Activated CD4-positive, alpha-beta T cell treated with anti-CD3 and anti-CD28 coated beads, Interleukin-2, amount 50 U/mL, for 16 hours (primary cell): ENCODE measurements around the gene CASZ1.

Source experiments
- DNase-seq: peaks from one replicate; pipeline ENCODE4 v3.0.0-alpha.2; 2020

Gene CASZ1

DNA sequence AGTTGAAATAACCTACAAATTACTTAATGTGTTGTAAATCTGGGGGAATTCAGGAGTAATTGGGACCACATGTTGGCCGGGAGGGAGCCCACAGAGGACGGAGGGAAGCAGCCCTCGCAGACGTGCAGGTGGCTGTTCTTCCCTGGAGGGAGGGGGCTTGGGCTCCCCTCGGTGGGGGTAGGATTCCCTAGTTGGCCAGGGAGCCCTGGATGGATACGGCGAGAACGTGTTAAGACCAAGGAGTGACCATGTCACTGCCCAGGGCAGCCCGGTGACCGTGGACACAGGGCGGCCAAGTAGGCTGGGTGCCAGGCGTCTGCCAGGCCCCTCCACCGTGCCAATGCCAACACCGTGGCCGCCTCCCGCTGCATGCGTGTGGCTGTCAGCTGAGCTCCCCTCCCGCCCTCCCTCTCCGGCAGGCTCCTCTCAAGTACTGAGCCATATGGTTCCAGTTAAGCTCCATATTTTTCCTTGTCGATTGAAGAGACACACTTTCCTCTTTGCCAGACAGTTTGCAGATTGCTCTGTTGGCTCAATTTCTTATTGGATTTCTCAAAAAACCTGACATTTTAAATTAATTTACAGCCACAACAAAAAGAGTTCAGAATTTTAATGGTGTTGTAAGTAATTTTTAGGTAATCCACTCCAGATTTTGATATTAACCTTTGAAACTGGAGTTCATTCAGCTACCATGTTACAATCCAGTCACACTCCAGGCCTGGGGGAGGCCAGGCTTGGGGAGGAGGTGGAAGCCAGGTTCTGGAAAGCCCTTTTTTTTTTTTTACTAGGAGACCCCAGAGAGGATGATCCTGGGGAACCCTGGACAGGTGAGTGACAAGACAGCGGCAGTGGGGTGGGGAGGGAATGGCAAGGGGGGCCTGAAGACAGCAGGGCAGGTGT is 71.2 kb downstream of the CASZ1 start:
- no peak for DNase-seq

DNA sequence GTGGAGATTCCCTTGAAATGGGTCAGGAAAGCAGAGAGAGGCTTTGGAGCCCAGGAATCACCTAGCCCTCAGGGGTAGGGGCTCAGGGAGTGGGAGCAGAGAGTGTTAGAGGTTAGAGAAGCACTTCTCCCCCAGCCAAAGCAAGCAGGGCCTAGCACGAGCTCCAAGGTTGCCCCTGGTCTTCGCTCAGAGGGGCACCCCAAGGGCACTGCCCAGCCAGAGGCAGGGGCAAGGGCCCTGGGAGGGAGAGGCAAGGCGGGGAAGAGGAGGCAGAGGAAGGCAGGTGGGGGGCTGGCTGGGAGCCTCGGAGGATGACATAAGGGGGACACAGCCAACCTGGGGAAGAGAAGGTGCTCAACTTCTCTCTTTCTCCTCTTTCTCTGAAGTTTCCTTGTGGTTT is 71.9 kb downstream of the CASZ1 start:
- DNase-seq: no peak

DNA sequence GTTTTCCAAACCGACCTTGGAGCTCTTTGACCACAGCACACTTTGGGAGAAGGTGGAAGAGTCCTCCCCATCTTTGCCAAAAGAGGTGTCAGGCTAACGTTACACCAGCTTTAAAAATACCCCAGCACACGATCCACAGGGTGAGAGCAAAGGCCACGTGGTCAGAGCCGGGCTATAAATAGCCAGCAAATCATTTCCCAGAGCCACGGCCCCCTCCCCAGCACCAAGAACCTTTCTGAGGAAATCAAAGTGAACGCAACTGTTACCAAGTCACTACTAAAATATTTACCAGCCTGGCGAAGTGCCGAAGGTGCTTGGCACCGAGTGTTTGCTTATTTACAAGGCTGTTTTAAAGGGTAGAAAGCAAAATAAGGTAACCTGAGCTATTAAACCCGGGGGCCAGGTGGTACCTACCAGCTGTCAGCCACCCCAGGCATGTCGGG is 72.4 kb downstream of the CASZ1 start:
- DNase-seq: no peak

DNA sequence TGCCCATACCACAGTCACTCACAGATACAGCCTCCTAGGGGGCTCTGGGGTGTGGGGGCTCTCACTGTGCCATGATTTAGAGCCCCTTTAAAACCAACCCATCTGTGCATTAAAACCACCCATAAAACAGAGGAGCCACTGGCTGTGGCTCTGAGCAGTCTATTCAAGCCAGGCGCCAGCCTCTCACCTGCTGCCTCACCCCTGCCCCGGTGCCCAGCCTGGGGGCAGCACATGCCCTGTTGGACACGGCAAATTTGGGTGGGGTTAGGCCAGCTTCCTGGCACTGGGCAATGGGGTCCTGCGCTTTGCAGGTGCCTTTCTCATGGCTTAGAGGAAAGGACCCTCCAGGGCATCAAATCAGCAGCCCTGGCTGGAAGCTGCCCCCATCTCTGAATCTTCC is 73.1 kb downstream of the CASZ1 start:
- DNase-seq: no peak

DNA sequence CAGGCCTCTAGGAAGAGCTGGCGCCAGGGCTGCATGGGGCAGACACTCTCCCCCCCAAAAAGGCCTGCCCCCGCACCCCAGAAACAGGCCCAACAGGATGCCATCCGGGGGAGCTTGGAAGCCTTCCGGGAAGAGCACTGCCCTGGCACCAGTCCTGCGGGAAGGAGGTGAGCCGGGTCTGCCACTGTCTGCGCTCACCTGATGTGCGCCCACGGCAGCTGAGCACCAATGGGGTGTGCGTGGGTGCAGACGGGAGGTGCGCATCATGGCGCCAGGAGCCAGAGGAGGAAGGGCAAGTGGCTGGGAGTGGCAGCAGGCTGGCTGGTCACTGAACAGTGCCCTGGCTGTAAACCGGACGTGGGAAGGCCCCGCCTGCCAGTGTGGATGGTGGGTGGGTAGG is 73.6 kb downstream of the CASZ1 start:
- DNase-seq: no peak

DNA sequence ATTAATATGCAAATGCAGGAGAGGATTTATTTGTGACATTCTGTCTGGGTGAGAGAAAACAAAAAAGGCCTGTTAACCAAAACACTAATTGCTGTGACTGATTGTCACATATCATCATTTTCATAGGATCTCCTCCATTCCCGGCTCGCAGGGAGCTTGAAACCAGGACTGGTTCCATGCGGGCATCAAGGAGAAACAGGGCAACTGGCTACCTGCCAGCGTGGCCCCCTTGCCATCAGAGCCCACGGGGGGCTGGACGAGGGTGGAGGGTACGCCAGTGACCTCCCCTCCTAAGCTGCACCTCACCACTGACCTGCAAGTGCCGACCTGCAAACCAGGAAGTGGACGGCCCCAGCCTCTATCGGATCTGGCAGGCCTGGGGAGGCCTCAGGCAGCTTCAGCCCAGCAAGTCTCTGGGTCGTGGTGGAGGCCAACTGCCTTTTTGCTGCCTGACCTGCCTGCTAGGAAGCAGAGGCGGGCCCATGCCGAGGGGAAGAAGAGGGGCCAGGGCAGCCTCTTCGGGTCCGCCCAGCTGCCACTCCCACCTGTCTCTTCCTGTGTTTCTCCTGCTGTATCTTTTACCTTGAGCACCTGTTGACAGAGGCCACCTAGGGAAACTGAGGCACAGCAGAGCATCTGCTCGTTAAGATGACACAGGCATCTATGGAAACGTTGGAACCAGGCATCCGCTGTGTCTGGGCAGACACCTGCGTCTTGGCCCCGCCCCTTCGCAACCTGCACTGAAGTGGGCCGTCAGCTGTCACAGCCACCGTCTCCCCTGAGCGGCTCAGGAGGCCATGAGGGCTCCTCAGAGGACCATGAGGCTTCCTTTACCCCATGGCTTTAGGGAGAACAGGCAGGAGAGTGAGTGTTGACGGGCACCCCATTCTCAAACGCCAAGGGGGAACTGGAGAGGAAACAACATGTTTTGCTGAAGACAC is 74.8 kb downstream of the CASZ1 start:
- no peak for DNase-seq

DNA sequence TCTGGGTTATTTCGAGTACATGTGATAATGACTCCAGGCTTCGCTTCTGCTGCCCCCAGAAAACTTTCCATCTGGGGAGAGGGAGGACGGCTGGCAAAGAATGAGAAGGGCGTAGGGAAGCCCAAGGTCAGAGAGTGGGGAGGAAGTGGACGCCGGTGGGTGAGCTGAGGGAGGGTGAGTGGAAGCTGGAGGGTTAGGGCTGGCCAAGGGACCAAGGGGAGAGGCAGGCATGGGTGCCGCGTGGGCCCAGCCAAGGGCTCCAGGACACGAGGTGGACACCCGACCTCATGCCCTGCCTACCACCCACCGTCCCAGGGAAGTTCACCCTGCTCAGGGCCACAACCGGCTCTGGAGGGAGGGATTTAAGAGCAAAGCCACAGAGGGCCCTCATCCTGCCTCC is 75.8 kb downstream of the CASZ1 start:
- DNase-seq: no peak

DNA sequence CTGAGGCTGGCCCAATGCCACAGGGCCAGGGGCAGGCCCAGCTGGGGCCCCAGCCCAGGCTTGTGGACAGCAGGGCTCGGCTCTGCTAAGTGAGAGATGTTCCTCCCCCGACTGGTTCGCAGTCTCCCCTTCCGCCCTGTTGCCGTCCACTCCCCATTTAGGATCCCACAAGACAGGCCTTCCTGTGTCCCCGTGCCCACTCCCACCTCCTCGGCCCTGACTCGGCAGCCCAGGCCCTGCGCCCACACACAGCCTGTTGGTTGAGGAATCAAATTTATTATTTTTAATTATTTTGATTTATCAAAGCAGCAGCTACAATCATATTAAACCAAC is 78.4 kb downstream of the CASZ1 start:
- DNase-seq: no peak

DNA sequence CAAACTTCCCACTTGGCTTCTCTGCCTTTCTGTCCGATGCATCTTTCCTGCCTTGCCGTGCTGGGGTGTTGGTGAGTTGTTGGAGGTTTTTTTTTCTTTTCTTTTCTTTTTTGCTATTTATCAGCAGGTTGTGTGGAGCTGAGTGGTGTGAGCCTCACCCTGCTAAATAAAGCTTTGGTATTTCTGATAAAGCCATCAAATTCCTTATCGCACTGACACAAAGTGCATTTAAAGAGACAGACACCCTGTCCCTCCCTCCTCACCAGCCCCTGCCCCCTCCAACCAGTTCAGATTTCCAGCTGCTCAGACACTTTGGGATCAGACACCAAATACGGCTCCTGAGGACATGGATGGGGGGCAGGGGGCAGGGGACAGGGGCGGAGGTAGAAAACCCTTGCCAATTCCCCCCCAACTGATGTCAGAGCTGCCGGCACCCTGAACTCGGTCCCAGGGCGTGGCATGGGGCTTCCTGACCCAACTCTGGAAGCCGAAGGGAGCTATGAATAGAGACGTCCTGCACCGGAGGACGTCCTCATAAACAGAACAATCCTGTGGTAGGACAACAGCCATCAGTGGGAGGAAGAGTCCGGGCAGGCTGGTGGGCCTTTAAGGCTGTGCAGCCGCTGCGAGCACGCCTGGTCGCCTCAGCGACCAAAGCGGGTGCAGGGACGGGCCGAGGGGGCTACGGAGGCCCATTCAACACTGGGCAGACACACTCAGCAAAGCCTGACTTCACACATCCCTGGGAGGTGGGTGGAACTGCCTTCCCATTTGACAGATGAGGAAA is 79.0 kb downstream of the CASZ1 start:
- DNase-seq: no peak

DNA sequence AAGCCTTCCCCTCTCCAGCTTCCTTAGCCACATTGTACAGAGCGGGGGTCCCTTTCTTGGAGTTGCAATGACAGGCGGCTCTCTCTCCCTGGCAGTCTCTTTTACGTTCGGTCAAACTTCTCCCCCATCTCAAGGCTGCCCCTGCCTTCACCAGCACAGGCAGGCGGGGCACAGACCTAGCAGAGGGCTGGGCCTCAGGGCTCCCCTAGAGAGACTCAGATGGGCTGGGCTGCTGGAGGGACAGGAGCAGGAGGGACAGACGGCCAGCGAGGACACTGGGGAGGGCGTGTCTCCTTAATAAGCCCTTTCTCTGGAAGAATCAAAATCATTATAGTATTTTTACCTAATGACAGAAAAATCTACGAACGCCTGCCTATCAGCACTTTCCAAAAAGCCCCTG is 79.6 kb downstream of the CASZ1 start:
- no peak for DNase-seq

DNA sequence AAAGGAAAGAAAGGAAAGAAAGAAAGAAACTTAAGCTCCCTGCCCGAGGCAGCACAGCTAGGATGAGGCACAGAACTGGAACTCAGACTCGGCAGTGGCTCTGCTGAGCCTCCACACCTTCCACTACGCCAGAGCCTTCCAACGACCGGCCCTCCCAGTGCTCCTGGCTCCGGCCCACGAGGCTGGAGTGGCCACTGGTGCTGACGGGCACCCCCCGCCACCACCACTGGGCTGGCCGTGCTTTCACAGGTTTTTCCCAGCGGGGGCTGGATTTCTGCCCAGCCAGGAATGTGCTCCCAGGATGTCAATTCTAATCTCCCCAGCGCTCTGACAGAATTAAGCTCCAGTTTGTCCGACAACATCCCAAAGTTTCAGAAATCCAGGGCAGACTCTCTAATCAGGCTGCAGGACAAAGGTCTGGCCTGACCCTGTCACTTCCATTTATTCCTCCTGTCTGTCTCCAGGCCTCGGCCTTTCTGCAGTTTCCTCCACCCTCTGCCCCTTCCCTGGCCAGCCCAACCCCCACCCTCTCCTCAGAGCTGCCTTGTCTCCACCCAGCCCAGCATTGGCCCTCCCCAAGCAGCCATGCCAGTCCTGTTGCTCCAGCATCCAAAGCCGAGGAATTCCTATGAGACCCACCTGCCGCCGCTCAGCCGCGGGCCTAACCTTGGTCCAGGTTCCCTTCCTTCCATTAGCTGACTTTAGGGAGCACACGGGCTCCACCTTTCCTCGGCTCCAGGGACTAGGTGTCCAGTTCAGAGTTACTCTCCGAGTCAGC is 81.9 kb downstream of the CASZ1 start:
- no peak for DNase-seq

DNA sequence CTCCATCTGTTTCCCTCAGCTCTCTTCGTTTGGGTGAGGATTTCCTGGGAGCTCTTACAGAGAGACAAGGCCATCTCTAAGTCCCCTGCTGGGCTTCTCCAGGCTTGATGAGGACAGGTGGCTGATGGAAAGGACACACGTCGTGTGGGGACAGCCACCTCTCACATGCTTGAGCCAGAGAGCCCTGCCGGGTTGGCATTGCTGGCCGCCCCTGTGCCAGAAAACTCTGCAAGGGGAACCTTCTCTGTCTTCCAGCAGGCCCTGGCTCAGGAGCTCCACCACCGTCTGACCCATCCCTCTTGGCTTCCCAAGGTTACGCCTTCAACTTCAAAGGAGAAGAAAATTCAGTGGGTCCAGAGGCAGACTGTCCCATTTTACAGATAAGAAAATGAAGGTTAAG is 82.8 kb downstream of the CASZ1 start:
- no peak for DNase-seq

DNA sequence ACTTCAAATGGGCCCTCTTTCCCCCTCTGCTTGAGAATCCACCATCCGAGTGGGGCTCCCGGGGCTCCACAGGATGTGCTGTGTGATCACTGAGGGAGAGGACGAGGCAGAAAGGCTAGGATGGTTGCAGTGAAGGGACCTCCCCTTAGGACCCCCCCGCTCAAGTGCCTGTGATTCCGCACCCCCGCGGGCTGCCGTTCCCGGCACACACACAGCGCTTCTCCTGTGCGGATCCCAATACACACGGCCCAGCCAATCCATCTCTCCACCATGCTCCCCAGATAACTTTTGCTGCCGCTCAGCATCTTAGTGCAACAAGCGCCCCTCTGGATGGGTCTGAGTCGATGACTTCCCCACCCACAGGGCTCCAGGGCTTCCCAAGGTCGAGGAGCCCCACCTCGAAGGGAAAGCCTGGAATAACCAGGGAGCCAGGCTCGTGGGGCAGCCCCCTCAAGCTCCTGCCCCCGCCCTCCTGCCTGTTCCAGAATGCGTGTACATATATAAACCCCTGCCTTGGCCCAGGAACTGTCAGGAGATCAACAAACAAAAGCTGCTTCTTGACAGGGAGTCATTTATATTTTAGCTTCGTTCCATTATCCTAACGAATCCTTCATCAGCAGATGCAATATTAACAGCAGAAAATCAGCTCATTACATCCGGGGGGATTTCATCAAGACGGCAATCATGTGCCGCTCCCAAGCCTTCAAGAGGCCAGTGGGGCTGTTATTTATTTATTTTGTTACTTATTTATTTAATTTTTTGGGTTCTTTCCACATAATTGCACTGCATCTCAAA is 83.7 kb downstream of the CASZ1 start:
- no peak for DNase-seq

DNA sequence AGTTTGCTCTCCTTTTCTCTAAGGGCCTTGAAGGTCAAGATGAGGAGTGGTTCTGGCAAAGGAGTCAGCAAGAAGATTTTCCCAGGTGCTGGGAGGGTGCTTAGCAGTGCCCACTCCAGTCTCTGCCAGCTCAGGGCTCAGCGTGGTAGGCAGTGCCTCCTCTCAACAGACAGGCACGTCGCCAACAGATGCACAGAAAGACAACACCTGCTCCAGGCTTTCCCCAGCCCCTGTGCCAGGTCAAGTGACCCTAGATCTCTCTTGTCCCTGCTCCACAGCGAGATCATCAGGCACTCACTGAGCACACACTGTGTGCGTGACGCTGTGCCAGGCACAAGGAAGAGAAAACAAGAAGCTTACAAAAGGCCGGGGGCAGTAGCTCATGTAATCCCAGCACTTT is 86.0 kb downstream of the CASZ1 start:
- DNase-seq: no peak

DNA sequence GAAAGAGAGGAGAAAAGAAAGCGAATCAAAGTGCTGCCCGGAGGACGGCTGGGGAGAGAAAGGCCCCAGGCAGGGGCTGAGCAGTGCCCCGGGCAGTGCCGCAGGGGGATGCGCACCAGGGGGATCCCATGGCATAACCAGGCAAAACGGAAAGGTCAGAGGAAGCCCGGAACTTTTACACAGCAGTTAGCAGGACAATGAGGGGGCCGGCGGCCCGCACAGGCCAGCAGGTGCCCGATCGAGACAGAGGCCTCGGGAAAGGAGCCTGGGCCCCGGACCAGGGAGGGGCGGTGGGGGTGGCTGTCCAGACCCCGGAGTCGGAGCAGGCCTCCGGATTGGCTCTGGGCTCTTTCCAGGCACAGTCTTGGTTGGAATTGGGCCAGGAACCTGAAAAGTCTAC is 86.8 kb downstream of the CASZ1 start:
- no peak for DNase-seq

DNA sequence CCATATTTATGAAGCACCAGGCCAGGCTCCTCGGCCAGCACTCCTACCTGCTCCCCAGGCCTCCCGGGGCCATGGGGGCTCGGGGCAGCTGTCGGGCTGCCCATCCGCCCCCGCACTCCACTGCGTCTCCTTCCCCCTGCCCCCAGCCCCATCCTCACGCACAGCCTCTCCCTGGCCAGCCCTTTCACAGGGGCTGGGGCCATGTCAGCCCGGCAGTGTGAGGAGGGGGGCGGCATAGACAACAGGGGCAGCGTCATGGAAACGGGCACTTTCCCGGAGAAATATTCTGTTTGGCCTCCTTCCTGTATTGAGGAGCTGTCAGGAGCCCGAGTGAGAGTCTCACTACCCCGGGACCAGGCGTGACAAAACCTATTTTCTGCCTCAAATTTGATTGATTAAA is 87.3 kb downstream of the CASZ1 start:
- DNase-seq: no peak

DNA sequence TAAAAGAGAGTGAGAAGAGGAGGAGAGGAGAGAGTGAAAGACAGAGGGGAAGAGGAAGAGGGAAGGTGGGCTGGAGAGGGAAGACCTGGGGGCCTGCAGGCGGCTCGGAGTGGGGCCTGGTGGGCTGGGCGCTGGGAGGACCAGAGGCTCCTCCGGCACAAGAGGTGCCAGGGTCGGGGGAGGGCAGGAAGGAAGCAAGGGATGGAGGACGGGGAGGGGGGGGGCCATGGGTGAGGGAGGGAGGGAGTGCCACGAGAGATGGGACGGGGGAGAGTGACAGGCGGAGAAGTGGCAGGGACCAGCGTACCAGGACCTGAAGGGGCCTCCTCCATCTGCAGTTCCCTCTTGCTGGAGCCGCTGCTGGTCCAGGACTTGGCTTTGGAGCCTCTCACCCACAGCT is 87.7 kb downstream of the CASZ1 start:
- no peak for DNase-seq

DNA sequence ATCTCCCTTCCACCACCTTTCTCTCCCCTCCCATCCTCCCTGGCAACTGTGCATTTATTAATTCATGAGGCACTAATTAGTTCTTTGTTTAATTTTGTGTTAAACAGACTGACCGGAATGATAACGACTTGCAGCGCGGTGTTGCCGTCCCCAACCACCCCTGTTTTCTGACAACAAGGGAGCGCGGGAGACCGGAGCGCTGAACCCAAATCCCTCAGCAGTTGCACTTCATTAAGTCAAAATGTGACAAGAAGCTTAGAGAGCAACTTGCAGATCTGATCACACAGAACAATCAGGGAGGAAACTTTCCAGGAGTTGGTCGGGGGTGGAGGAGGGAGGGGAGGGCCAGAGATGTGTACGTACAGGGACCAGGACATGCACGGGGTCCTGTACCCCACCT is 89.2 kb downstream of the CASZ1 start:
- no peak for DNase-seq

DNA sequence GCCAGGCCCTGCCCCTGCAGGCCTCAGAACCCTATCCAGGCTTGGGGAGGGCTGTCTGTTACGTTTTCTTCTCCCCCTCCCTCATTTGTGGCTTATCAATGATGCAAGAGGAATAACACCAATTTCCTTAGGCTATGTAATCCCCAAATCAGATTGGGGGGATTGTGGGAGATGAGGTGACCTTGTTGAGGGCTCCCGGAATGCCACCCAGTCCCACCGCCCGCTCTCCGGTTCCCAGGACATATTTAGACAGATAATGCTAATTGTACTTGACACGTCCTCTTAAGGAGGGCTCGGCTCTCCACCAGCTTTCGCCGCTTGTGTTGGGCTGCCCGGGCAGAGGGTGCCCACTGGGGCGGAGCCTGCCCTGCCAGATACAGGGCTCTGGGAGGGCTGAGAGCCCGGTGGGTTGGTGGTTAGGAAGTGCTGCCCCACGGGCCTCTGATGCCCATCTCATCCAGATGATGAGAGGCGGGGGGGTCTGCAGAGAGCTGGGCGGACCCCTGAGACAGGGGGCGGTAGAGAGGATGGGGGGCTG is 90.0 kb downstream of the CASZ1 start:
- DNase-seq: no peak

DNA sequence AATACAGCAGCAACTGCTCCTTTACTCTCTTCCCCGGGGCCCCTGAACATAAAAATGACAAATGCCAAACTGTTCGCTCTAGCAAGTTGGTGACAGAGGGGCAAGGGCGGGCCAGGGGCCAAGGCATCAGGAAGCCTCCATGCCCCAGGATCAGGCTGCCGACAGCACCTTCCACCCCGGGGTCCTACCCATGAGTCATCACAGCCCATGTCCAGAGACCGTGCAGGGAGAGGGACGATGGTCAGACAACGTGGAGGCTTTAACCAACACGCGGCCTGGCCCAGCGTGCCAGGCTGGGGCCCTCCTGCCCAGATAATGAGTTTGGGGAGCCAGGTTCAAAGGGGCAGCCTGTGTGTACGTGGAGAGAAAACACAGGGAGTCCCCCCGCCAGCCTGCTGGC is 90.5 kb downstream of the CASZ1 start:
- no peak for DNase-seq

DNA sequence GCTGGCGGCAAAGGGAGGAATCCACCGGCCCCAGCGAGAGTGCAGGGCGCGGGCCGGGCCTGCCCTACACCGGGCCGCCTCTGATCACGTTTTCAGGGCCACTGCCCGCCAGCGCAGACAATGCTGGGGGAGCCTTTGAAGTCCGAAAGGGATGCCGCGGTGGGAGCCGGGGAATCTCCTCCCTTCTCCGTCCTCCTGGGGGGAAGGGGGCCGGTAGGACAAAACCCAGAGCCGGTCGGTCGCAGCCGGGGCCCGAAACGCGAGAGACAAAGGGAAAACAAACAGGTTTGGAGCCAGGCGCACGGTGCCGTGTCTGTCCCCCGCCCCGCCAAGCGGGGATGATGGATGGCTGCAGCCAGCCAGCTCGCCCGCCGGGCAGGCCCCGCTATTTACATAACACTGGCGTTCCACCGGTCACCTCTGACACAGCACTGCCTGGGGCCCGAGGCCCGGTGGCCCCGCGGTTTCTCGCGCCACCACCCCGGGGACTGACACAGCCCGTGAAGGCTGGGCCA is 92.0 kb downstream of the CASZ1 start:
- no peak for DNase-seq
